Body of pancreas (tissue), 4 donors: Measurements from ENCODE around the gene PARP16.

Experiments
- POLR2A ChIP-seq, 3 donors: fragments of 450-650 bp; IDR thresholded peaks; one replicate each; pipeline ENCODE4 v1.6.1; 2016; ENCODE audit warnings: antibody characterized with exemption in 3 of 3, mild to moderate bottlenecking in 2 of 3
- TF ChIP-seq, protein P1 (sequence below), 7 experiments: fragments of 450-650 bp in 4 of 7; fragments of 200-600 bp in 3 of 7; sonication (generic) in 3 of 7; IDR thresholded peaks; one replicate each; pipeline ENCODE4 v1.5.1; 2016 to 2019; ENCODE audit warnings: antibody characterized with exemption in 7 of 7

DNA sequence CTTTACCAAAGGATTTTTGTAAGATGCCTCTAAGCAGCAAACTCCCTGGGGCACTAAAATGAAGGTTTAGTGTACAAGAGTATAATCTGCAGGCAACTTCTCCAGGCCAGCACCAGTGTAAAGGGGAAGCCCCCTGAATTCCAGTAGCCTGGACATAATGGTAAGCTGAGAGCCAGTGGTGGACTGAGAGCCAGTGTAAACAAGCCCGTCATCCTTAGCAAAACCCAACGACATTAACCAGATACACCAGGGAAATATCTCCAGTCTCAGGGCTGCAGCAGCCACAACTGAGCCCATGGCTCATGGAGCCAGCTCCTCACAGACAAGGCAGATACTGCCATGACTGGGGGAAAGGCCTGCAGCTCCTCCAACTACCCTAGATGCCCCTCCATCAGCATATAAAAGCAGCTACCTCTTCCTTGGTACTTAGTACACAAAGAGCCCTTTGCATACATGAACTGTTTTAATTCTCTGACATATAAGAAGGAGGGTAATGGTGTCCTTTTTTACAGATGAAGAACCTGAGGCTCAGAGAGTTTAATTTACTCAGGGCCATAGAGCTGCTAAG, 21.7 kb downstream of the PARP16 start:
- TF ChIP-seq, protein P1, sequence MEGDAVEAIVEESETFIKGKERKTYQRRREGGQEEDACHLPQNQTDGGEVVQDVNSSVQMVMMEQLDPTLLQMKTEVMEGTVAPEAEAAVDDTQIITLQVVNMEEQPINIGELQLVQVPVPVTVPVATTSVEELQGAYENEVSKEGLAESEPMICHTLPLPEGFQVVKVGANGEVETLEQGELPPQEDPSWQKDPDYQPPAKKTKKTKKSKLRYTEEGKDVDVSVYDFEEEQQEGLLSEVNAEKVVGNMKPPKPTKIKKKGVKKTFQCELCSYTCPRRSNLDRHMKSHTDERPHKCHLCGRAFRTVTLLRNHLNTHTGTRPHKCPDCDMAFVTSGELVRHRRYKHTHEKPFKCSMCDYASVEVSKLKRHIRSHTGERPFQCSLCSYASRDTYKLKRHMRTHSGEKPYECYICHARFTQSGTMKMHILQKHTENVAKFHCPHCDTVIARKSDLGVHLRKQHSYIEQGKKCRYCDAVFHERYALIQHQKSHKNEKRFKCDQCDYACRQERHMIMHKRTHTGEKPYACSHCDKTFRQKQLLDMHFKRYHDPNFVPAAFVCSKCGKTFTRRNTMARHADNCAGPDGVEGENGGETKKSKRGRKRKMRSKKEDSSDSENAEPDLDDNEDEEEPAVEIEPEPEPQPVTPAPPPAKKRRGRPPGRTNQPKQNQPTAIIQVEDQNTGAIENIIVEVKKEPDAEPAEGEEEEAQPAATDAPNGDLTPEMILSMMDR (IDR thresholded peaks at IDR 0.05), result no peak
- TF ChIP-seq POLR2A (IDR thresholded peaks at IDR 0.05), result no peak
